NCI-H2196 treated with DMSO at 0.1 percent for 48 hours (cell line): ENCODE measurements around the gene AOX1.
"Not testable (repeated sequence)": the region's sequence is repeated elsewhere in the genome, so short reads cannot be mapped to it uniquely, and the experiment has no call there.

ENCODE experiments used
- DNase-seq: peaks from one replicate; lab custom pipeline; 2025; ENCODE audit not compliant: unreplicated experiment; lab: John Stamatoyannopoulos, UW

AOX1 gene

GRCh38 chr2:200600549-200601225 is 14.9 kb downstream of the AOX1 start:
- no peak for DNase-seq

DNA sequence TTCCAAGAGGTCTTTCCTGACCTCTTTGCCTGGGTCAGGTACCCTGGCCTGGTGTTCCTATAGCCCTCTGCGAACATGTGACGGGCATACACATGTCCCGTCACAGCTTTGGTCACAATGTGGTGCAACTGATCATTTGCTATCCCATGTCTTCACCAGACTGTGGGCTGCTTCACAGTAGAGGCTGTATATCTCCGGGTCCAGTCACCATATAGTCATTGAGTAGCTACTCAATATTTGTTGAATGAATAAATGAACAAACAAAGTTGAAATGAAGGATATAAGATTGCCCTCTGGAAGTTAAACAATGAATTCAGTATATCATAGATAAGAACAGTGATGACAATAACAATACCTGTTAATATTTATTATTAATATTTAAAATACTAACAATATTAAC is 16.8 kb downstream of the AOX1 start:
- DNase-seq, result no peak

- DNase-seq, result no peak
Measured at GRCh38 chr2:200603972-200604371, 18.2 kb downstream of the AOX1 start.

- DNase-seq, result no peak
Measured at GRCh38 chr2:200604571-200605255, 18.9 kb downstream of the AOX1 start.

DNA sequence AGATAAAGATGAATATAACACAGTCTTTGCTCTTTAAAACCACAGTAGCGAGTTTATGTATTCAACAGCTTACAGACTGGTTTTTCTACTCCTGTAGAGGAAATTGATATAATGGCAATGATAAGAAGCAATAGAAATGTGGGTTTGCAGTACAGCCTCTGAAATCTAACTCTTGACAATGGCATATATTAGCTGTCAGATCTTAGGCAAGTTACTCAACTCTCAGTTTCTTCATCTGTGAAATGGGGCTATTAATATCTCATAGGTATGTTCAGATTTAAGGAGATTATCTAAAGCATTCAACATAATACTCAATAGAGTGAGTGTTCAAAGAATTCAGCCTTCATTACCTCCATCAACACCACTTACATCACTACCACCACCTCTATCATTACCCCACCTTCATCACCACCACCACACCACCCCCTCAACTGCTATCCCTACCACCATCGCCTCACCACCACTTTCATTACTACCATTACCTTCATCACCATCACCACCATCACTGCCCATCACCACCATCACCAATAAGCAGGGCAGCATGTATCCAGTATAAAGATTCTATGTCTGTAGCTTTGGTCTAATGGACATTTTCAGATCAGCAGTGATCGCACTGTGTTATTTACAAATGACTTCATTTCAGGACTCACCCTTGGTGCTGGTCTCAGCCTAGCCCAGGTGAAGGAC is 22.7 kb downstream of the AOX1 start:
- DNase-seq, result no peak

DNA sequence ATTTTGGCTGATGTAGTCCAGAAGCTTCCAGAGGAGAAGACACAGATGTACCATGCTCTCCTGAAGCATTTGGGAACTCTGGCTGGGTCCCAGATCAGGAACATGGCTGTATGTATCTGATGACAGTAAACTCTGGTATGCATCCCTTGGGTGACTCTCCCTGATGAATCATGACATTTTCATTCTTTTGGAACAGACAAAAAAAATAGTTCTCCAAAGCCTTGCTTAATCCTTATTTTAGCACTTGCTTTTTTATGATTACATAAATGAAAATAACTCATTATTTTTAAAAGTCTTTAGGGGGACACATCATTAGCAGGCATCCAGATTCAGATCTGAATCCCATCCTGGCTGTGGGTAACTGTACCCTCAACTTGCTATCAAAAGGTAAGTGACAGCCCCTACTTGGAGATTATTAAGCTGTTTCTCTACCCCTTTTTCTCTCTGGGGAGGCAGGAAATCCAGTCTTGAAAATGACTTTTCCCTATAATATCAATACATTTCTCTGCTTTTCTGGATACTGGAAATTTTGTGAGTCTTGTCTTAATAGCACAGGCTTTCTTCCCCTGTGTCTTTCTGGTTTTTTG is 23.3 kb downstream of the AOX1 start:
- no peak for DNase-seq

GRCh38 chr2:200610217-200610616 is 24.4 kb downstream of the AOX1 start:
- DNase-seq, result not testable (repeated sequence)

DNA sequence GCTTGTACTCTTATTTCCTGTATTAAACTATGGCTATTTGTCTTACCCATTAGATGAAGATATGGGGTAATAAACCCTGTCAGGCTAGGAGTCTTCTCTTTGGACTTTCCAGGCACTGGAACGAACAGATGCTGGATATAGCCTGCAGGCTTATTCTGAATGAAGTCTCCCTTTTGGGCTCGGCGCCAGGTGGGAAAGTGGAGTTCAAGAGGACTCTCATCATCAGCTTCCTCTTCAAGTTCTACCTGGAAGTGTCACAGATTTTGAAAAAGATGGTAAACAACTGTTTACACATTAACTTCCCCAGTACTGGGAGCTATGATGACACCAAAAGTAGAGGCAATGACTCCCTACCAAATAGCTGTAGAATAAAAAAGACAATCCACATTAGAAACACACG is 27.9 kb downstream of the AOX1 start:
- no peak for DNase-seq

DNA sequence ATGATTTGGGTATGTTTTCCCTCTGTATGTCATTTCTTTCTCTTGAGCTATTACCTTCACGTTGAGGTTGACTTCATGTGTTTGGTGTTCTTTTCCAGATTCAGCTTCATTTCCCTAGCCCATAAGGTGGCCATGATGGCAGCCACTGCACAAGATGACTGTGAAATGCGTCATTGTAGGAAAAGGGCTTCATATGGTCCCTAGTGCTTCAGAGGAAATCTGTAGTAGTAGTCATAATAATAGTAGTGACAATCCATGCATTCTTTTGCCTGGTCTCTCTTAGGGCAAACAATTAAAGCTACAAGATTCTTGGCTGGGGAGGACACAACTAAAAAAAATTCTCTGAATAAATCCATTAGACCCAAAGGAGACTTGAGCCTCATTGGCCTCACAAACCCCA is 28.4 kb downstream of the AOX1 start:
- no peak for DNase-seq

DNA sequence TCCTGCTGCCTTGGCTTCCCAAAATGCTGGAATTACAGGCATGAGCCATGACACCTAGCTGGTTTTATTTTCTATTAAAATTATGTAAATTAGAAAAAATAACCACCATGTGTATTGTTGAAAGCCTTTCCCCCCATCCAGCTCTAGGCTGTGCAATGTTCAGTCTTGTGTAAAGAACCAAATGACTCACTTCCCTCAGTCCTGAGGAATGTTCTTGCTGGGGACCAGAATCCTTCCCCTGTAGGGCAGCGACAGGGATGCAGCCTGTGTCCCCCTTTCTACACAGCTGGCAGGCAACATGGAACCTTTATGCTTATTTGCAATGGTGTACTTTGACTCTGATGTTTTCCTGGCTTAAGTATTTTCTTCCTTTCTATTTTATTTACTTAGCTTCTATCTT is 29.4 kb downstream of the AOX1 start:
- DNase-seq, result no peak

DNA sequence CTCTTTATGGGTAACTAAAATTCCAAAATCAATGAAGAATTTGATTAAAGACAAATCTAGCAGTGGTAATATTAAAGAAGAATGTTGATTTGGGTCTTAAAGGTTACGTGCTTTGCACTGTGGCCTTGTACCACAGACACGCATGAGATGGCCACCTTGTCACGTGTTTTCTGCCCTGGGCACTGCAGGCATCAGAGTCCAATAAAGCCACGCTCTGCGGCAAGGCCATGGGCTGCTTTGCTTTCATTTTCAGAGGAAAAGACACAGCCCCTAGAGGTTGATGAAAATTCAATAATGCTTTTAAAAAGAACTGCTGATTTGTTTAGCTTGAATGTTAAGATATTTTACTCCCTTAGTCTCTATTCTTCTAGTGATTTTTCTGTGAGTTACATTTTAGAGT is 30.4 kb downstream of the AOX1 start:
- DNase-seq, result no peak

DNA sequence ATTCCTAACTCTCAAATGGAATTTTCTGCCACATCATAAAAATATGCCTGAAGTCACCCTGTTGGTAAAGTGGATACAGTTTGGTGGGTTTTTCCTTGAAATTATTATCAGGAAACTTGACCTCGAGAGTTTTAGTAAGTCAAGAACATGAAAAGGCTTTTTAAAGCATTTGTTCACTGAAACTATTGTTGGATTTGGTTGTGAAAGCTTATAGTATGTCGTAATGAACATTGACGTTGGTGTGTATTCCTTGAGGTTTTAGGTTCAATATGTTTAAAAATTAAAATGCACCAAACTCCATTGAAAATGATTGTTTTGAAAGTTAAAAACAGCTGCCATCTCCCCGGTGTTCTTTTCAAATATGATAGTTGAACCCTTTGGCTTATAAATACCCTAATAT is 30.8 kb downstream of the AOX1 start:
- DNase-seq, result no peak

DNA sequence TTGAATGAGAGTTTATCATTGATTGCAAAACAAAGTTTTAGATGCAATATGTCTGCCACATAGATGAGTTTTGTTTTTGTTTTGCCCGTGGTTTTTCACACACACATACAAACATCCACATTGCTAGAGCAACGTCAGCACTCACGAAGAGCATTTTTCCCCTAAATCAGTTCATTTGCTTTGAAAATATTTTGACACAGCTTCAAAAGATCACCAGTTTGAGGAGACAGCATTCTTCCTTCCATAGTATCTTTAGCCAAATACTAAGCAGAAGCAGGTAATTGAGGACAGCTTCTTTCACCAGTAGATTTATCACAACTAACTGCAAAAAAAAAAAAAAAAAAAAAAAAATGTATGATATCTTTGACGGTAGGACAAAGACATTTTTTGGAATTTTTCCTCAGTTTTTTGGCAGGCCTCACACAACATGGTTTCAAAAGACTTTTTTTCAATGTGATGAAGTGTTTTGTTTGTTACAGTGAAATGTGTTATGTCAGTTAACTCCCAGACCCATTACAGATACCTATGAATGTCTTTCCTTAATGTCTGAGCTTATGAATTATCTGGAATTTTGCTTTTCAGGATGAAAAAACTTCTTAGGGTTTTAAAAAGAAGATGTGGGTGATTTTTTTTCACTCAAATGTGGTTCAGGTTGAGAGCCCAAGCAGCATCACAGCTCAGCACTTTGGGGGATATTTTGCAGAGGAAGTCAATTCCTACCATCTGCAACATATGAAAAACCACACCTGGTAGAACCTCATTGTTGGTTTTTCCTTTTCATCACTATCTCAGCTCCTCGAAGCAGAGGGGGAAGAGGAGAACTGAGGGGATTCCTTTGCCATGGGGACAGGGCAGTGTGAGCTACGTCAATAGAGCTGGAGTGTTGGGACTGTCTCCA is 31.6 kb downstream of the AOX1 start:
- DNase-seq, result no peak

DNA sequence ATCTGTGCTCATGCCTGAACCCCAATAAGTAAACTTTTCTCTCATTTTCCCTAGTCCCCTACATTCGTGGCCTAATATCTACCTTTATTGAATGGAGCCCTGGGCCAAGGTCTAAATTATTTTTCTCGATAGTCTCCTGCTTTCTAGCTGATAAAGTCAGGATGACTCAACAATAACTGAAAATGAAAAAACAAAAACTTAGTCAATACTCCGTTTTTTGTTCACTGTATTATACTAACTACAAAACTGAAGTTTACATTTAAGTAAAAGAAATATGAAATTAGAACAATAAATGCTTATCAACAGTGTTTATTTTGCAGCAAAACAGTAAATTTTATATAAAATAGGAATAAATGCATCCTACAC is 32.2 kb downstream of the AOX1 start:
- no peak for DNase-seq

DNA sequence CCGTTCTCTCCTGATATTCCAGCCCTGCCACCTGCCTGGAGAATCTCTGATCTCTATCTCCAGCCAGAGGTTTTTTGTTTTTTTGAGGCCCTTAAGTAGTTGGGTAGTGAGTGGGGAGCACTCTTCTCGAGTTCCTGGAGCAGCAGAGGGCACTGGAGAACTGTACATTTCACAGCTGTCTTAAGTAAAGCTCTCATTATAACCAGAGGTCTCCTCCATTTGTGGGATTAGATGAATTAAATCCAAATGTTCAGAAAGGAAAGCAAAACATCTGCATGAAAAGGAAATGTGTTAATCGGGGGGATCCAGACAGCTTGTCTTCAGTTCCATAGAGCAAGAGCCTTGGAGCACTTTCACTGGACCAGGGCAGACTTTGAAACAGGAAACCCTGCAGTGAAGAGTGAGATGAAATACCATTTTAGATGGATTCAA is 32.8 kb downstream of the AOX1 start:
- DNase-seq, result no peak

DNA sequence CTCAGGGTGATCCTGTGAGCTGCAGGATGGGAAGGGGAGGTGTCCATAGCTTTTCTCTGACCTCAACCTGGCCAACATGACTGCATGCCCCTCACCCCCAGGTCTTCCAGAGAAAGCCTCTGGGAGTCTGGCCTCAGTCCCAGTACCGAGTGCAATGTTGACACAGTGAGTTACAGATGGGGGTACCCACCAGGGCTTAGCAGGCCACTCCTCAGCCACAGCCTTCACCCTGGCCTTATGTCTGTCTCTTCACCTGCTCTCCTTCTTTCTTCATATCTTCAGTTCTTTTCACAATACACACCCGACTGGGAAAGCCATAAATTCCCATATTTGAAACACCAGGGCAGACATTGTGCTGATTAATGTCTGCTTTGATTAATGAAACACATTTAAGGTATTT is 33.5 kb downstream of the AOX1 start:
- no peak for DNase-seq

GRCh38 chr2:200620606-200621390 is 35.0 kb downstream of the AOX1 start:
- DNase-seq, result no peak

DNA sequence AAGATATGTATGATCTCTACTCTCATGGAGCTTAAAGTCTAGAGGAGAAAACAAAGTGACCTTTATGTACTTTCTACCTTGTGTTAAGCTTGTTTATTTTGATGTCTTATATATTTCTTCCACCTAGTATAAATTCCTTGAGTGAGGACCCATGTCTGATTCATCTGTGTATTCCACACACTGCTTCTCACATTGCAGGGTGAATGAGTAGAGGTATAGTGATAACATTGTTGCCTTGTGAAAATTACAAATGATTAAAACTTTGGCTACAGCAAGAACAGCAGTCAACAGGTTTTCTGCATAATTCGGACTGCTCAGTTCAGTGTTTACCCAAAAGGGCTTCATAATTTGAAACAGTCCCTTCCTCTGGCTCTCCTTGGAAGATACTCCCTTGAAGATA is 36.3 kb downstream of the AOX1 start:
- DNase-seq, result no peak

- no peak for DNase-seq
Measured at GRCh38 chr2:200624026-200624425, 38.2 kb downstream of the AOX1 start.

- DNase-seq, result no peak
Measured at GRCh38 chr2:200624658-200625057, 38.8 kb downstream of the AOX1 start.
